ENCODE data around the gene DNAH8.
A peak's percentile ranks its signal among the peaks of the same experiment; 100 is the strongest.

Gene DNAH8

DNA sequence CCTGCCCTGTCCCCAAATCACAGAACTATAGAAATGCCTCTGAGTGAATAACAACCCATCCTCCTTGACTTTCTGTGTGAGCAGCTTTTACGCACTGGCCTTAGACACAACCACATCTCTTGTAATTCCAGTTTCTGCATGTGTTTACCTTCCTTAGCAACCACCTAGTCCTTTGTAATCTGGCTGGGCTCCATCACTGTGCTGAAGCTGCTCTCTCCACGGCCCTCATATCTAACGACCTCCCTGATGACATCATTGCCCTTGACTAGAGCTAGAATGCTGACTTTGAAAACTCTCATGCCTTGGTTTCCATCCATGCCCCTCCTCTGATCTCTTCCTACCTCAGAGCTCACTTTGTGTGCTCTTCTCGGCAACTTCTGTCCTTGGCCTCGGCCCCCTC, 303.0 kb downstream of the DNAH8 start:
- no peak overlapping the region for H3K4me3 ChIP-seq (replicated peaks in 1 of 2; ENCODE audit: low read depth in 2 of 2, low read length in 2 of 2)
- no peak for DNase-seq (ENCODE audit: low read depth in 2 of 2)
- TF ChIP-seq, protein P1, sequence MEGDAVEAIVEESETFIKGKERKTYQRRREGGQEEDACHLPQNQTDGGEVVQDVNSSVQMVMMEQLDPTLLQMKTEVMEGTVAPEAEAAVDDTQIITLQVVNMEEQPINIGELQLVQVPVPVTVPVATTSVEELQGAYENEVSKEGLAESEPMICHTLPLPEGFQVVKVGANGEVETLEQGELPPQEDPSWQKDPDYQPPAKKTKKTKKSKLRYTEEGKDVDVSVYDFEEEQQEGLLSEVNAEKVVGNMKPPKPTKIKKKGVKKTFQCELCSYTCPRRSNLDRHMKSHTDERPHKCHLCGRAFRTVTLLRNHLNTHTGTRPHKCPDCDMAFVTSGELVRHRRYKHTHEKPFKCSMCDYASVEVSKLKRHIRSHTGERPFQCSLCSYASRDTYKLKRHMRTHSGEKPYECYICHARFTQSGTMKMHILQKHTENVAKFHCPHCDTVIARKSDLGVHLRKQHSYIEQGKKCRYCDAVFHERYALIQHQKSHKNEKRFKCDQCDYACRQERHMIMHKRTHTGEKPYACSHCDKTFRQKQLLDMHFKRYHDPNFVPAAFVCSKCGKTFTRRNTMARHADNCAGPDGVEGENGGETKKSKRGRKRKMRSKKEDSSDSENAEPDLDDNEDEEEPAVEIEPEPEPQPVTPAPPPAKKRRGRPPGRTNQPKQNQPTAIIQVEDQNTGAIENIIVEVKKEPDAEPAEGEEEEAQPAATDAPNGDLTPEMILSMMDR (IDR thresholded peaks at IDR 0.05; ENCODE audit: low read depth, low read length): no peak

- TF ChIP-seq, protein P1 (IDR thresholded peaks at IDR 0.05; ENCODE audit: low read depth, low read length): no peak
- DNase-seq (ENCODE audit: low read depth in 2 of 2): no peak
These were observed 305.0 kb downstream of the DNAH8 start for GRCh38 chr6:39020136-39020535.

DNA sequence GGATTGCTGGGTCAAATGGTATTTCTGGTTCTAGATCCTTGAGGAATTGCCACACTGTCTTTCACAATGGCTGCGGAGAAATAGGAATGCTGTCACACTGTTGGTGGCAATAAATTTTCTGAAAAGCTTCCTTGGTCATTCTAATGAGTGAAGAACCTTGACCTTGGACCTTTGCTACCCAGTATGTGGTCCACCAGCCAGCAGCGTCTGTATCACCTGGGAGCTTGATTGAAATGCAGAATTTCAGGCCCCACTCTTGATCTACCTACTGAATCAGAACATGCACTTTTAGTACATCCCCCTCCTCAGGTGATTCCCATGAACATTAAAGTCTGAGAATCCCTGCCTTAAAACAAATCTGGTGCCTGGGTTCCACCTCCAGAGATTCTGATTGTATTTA, 305.9 kb downstream of the DNAH8 start:
- no peak overlapping the region for H3K4me3 ChIP-seq (replicated peaks in 1 of 2; ENCODE audit: low read depth in 2 of 2, low read length in 2 of 2)
- DNase-seq (ENCODE audit: low read depth in 2 of 2): no peak
- TF ChIP-seq, protein P1 (IDR thresholded peaks at IDR 0.05; ENCODE audit: low read depth, low read length): no peak

More at GRCh38 chr6:39020136-39020535, 305.0 kb downstream of the DNAH8 start:
- H3K4me3 ChIP-seq (replicated peaks in 1 of 2; ENCODE audit: low read depth in 2 of 2, low read length in 2 of 2): no peak overlapping the region

GRCh38 chr6:39021779-39022178, 306.7 kb downstream of the DNAH8 start:
- no peak overlapping the region for H3K4me3 ChIP-seq (replicated peaks in 1 of 2; ENCODE audit: low read depth in 2 of 2, low read length in 2 of 2)
- TF ChIP-seq, protein P1 (IDR thresholded peaks at IDR 0.05; ENCODE audit: low read depth, low read length): no peak
- DNase-seq (ENCODE audit: low read depth in 2 of 2): no peak

- no peak overlapping the region for H3K4me3 ChIP-seq (replicated peaks in 1 of 2; ENCODE audit: low read depth in 2 of 2, low read length in 2 of 2)
- DNase-seq (ENCODE audit: low read depth in 2 of 2): no peak
- TF ChIP-seq, protein P1 (IDR thresholded peaks at IDR 0.05; ENCODE audit: low read depth, low read length): no peak
These were observed 311.1 kb downstream of the DNAH8 start for GRCh38 chr6:39026175-39026574.

DNA sequence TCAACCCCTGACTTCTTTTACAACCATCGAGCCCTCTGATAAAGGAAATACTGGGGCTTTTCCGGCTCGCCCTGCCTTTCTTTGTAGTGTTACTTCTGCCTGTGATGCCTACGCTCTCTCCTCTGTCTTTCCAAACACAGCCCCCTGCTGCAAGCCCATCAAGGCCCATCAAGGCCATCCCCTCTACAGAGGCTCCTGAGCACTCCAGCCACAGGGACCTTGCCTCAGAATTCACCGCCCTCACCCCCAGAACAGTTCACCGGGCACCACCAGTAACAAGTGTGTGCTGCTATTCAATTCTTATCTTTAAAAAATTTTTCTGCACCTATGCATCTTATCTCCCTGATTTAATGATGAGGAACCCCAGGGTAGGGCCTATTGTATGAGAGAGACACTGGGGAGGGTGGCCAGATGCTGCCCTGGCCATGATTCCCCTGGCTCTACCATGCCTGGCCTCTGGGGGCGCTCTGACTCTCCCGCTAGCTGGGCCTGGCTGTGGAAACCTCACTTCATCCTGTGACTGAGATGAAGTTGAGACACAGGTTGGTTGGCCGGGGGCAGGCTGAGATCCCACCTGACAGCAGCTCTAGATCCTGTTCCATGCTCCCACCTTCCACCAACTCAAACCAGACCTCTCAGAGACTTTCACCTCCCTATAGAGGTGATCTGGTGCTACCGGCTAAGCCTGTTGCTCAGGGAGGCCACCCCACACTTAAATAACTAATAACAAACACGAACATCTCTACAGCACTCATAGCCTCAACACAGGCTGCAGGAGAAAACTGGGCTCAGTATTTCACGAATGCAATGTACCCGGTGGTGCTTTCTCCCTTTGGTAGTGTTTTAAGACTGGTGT, 314.3 kb downstream of the DNAH8 start:
- no peak overlapping the region for H3K4me3 ChIP-seq (replicated peaks in 1 of 2; ENCODE audit: low read depth in 2 of 2, low read length in 2 of 2)
- TF ChIP-seq, protein P1 (IDR thresholded peaks at IDR 0.05; ENCODE audit: low read depth, low read length): peak; percentile 68
- DNase-seq (ENCODE audit: low read depth in 2 of 2): peak; percentile 6 to 7

Data from cardiac fibroblast (primary cell).